ENCODE results near the gene TNN.

Gene TNN

GRCh38 chr1:175080030-175080429 lies 12.4 kb downstream of the TNN start:
- no peak overlapping the region for H3K4me3 ChIP-seq (replicated peaks; ENCODE audit: insufficient read depth, low read length)
- no peak overlapping the region for H3K27ac ChIP-seq (replicated peaks)
- DNase-seq (ENCODE audit: low read depth in 1 of 2, low spot score in 1 of 2), result no peak
- no peaks in the 10 kb centered on the region for H3K27me3 ChIP-seq (ENCODE audit: insufficient read depth, poor library complexity, severe bottlenecking)
- TF ChIP-seq CTCF (IDR thresholded peaks at IDR 0.05; ENCODE audit: insufficient read depth, low read length) (no peak), REST (IDR thresholded peaks at IDR 0.05; ENCODE audit: insufficient replicate concordance, low read depth) (no peak), GABPA (IDR thresholded peaks at IDR 0.05; ENCODE audit: low read depth) (no peak), POLR2AphosphoS5 (IDR thresholded peaks at IDR 0.05; ENCODE audit: low read depth) (no peak), SPI1 (IDR thresholded peaks at IDR 0.05; ENCODE audit: borderline replicate concordance, low read depth) (no peak)

- Histone ChIP-seq H3K4me3 (replicated peaks; ENCODE audit: insufficient read depth, low read length) (no peak overlapping the region), H3K27ac (replicated peaks) (no peak overlapping the region), H3K27me3 (ENCODE audit: insufficient read depth, poor library complexity, severe bottlenecking) (no peaks in the 10 kb centered on the region)
- DNase-seq (ENCODE audit: low read depth in 1 of 2, low spot score in 1 of 2), result no peak
- TF ChIP-seq CTCF (IDR thresholded peaks at IDR 0.05; ENCODE audit: insufficient read depth, low read length) (no peak), GABPA (IDR thresholded peaks at IDR 0.05; ENCODE audit: low read depth) (no peak), POLR2AphosphoS5 (IDR thresholded peaks at IDR 0.05; ENCODE audit: low read depth) (no peak), REST (IDR thresholded peaks at IDR 0.05; ENCODE audit: insufficient replicate concordance, low read depth) (no peak)
Observed at GRCh38 chr1:175081983-175082382, 14.3 kb downstream of the TNN start.

GRCh38 chr1:175088525-175088951 lies 20.9 kb downstream of the TNN start:
- DNase-seq (ENCODE audit: low read depth in 1 of 2, low spot score in 1 of 2), result no peak
- TF ChIP-seq CTCF (IDR thresholded peaks at IDR 0.05; ENCODE audit: insufficient read depth, low read length), result no peak
- no peak for TF ChIP-seq SPI1 (IDR thresholded peaks at IDR 0.05; ENCODE audit: borderline replicate concordance, low read depth)
- no peak for TF ChIP-seq REST (IDR thresholded peaks at IDR 0.05; ENCODE audit: insufficient replicate concordance, low read depth)
- TF ChIP-seq GABPA (IDR thresholded peaks at IDR 0.05; ENCODE audit: low read depth), result no peak
- no peak for TF ChIP-seq POLR2AphosphoS5 (IDR thresholded peaks at IDR 0.05; ENCODE audit: low read depth)
- H3K27ac ChIP-seq (replicated peaks), result no peak overlapping the region
- no peaks in the 10 kb centered on the region for H3K27me3 ChIP-seq (ENCODE audit: insufficient read depth, poor library complexity, severe bottlenecking)
- H3K4me3 ChIP-seq (replicated peaks; ENCODE audit: insufficient read depth, low read length), result no peak overlapping the region

Data from HL-60 (cell line).